ENCODE measurements around the gene PITPNB.
A peak's percentile ranks its signal among the peaks of the same experiment; 100 is the strongest.

Gene PITPNB

GRCh38 chr22:27868732-27869282, 50.2 kb downstream of the PITPNB start:
- no peak for DNase-seq (ENCODE audit: low read depth)
- no peak overlapping the region for H3K4me3 ChIP-seq (ENCODE audit: low read length)
- TF ChIP-seq CTCF (conservative IDR thresholded peaks at IDR 0.05; ENCODE audit: low read length) = no peak

- H3K4me3 ChIP-seq (ENCODE audit: low read length) = no peak overlapping the region
- no peak for TF ChIP-seq CTCF (conservative IDR thresholded peaks at IDR 0.05; ENCODE audit: low read length)
- DNase-seq (ENCODE audit: low read depth) = no peak
Observed at GRCh38 chr22:27867953-27868731, 50.9 kb downstream of the PITPNB start.

GRCh38 chr22:27867085-27867952, 51.7 kb downstream of the PITPNB start:
- no peak overlapping the region for H3K4me3 ChIP-seq (ENCODE audit: low read length)
- DNase-seq (ENCODE audit: low read depth) = no peak
- no peak for TF ChIP-seq CTCF (conservative IDR thresholded peaks at IDR 0.05; ENCODE audit: low read length)

GRCh38 chr22:27866135-27867084, 52.6 kb downstream of the PITPNB start:
- no peak overlapping the region for H3K4me3 ChIP-seq (ENCODE audit: low read length)
- TF ChIP-seq CTCF (conservative IDR thresholded peaks at IDR 0.05; ENCODE audit: low read length) = no peak
- peak; percentile 89 for DNase-seq (ENCODE audit: low read depth)

- TF ChIP-seq CTCF (conservative IDR thresholded peaks at IDR 0.05; ENCODE audit: low read length) = no peak
- H3K4me3 ChIP-seq (ENCODE audit: low read length) = no peak overlapping the region
- no peak for DNase-seq (ENCODE audit: low read depth)
Observed at GRCh38 chr22:27865496-27865895, 53.6 kb downstream of the PITPNB start.

GRCh38 chr22:27863556-27863955, 55.5 kb downstream of the PITPNB start:
- H3K4me3 ChIP-seq (ENCODE audit: low read length) = no peak overlapping the region
- no peak for DNase-seq (ENCODE audit: low read depth)
- no peak for TF ChIP-seq CTCF (conservative IDR thresholded peaks at IDR 0.05; ENCODE audit: low read length)
